Neural progenitor cell (in vitro differentiated cells): Measurements from ENCODE around the gene HMX3. TPM values are rescaled to one million over a fixed set of nuclear protein-coding genes. Genes with fewer than 3 reads are reported as not detected.

Experiments
- DNase-seq: peaks from one replicate; pipeline ENCODE4 v3.0.0-alpha.2; 2016; ENCODE audit warnings: low spot score
- H2AFZ ChIP-seq: fragments of 200-600 bp; sonication (generic); replicated peaks from 2 replicates; pipeline ENCODE4 v1.6.1; 2016; ENCODE audit warnings: antibody characterized with exemption
- H3F3A ChIP-seq: fragments of 200-600 bp; sonication (generic); 2 replicates; pipeline ENCODE4 v1.6.1; 2016; ENCODE audit warnings: antibody characterized with exemption, low read depth
- H3K27ac ChIP-seq: fragments of 200-600 bp; sonication (generic); 2 replicates; pipeline ENCODE4 v1.5.1; 2016; ENCODE audit warnings: mild to moderate bottlenecking
- H3K27me3 ChIP-seq: fragments of 200-600 bp; sonication (generic); 2 replicates; pipeline ENCODE4 v1.6.1; 2016; ENCODE audit warnings: mild to moderate bottlenecking, moderate library complexity
- H3K36me3 ChIP-seq: fragments of 200-600 bp; sonication (generic); 2 replicates; pipeline ENCODE4 v1.5.1; 2016
- H3K4me1 ChIP-seq: fragments of 200-600 bp; sonication (generic); 2 replicates; pipeline ENCODE4 v1.6.1; 2016; ENCODE audit warnings: mixed run types
- H3K4me2 ChIP-seq: fragments of 200-600 bp; sonication (generic); 2 replicates; pipeline ENCODE4 v1.6.1; 2016
- H3K4me3 ChIP-seq: fragments of 200-600 bp; sonication (generic); 2 replicates; pipeline ENCODE4 v1.5.1; 2016
- H3K79me2 ChIP-seq: fragments of 200-600 bp; sonication (generic); 2 replicates; pipeline ENCODE4 v1.6.1; 2016; ENCODE audit warnings: low read depth
- H3K9ac ChIP-seq: fragments of 200-600 bp; sonication (generic); 2 replicates; pipeline ENCODE4 v1.6.1; 2016
- H3K9me3 ChIP-seq: fragments of 200-600 bp; sonication (generic); 2 replicates; pipeline ENCODE4 v1.5.1; 2016; ENCODE audit warnings: low read depth
- H4K20me1 ChIP-seq: fragments of 200-600 bp; sonication (generic); 2 replicates; pipeline ENCODE4 v1.6.1; 2016; ENCODE audit warnings: low read depth
- H3K27ac Mint-ChIP-seq: 3 replicates; pipeline ENCODE4 v1.8.0; 2021; ENCODE audit warnings: mixed read lengths
- H3K27me3 Mint-ChIP-seq: 2 replicates; pipeline ENCODE4 v1.8.0; 2022; ENCODE audit warnings: low read depth, mild to moderate bottlenecking, inconsistent platforms, moderate library complexity, mixed read lengths; ENCODE audit not compliant: insufficient read depth
- H3K36me3 Mint-ChIP-seq: 3 replicates; pipeline ENCODE4 v1.8.0; 2021; ENCODE audit warnings: mixed read lengths
- H3K4me1 Mint-ChIP-seq: 3 replicates; pipeline ENCODE4 v1.8.0; 2021; ENCODE audit warnings: mixed read lengths
- H3K4me3 Mint-ChIP-seq: 3 replicates; pipeline ENCODE4 v1.8.0; 2021; ENCODE audit warnings: mild to moderate bottlenecking, moderate library complexity, mixed read lengths
- H3K9me3 Mint-ChIP-seq: 3 replicates; pipeline ENCODE4 v1.8.0; 2020; ENCODE audit warnings: mixed read lengths
- EZH2 ChIP-seq: fragments of 200-600 bp; sonication (generic); IDR thresholded peaks from 2 replicates; pipeline ENCODE4 v1.6.1; 2017; ENCODE audit warnings: antibody characterized with exemption, mild to moderate bottlenecking, moderate library complexity
- EZH2phosphoT487 ChIP-seq: fragments of 200-600 bp; sonication (generic); IDR thresholded peaks from 2 replicates; pipeline ENCODE4 v1.6.1; 2017; ENCODE audit warnings: antibody characterized with exemption
- total RNA-seq: library from RNA; depleted of rRNA; stranded (reverse); fragments of >200 nt; gene quantifications from 2 replicates; pipeline ENCODE4 v1.2.3, GENCODE V29; 2015; ENCODE audit warnings: low replicate concordance
- TF ChIP-seq, protein P1 (sequence below): fragments of 200-600 bp; sonication (generic); IDR thresholded peaks from 2 replicates; pipeline ENCODE4 v1.5.1; 2017; ENCODE audit warnings: antibody characterized with exemption, mild to moderate bottlenecking

The HMX3 gene
- total RNA-seq, 1 donor from 2014 or later = not detected

DNA sequence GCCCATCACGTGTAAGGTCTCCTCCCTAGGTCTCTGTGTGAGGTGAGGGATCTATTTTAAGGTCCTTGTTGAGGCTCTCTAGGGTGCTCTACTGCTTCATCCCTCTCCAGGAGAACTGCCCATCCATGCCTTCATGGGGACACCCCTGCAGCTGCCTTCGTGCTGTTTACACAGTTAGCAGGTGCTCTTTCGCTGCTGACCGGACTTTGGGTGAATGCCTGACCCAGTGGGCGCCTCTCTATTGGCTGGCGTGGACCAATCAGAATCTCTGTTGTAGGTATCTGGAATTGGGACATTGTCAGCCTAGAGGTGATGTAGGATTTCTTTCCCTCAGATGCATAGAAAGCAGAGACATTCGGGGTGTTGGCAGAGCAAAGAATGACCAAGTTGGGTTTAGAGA lies 38.7 kb upstream of the HMX3 start:
- no peaks in the 10 kb centered on the region for H3K4me1 Mint-ChIP-seq
- peaks cover 8% of the 10 kb centered on the region for H3K27me3 Mint-ChIP-seq
- no peaks in the 10 kb centered on the region for H3K4me1 ChIP-seq
- DNase-seq = no peak
- no peaks in the 10 kb centered on the region for H3K9me3 Mint-ChIP-seq
- no peak overlapping the region for H3K4me2 ChIP-seq
- H3K4me3 Mint-ChIP-seq = no peak overlapping the region
- TF ChIP-seq, protein P1, sequence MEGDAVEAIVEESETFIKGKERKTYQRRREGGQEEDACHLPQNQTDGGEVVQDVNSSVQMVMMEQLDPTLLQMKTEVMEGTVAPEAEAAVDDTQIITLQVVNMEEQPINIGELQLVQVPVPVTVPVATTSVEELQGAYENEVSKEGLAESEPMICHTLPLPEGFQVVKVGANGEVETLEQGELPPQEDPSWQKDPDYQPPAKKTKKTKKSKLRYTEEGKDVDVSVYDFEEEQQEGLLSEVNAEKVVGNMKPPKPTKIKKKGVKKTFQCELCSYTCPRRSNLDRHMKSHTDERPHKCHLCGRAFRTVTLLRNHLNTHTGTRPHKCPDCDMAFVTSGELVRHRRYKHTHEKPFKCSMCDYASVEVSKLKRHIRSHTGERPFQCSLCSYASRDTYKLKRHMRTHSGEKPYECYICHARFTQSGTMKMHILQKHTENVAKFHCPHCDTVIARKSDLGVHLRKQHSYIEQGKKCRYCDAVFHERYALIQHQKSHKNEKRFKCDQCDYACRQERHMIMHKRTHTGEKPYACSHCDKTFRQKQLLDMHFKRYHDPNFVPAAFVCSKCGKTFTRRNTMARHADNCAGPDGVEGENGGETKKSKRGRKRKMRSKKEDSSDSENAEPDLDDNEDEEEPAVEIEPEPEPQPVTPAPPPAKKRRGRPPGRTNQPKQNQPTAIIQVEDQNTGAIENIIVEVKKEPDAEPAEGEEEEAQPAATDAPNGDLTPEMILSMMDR = no peak
- no peak for TF ChIP-seq EZH2
- TF ChIP-seq EZH2phosphoT487 = no peak
- H3K27me3 ChIP-seq = no peaks in the 10 kb centered on the region
- H3K9me3 ChIP-seq = no peaks in the 10 kb centered on the region
- H2AFZ ChIP-seq = no peak overlapping the region
- H3K9ac ChIP-seq = no peak overlapping the region
- H3F3A ChIP-seq = no peaks in the 10 kb centered on the region
- H3K27ac ChIP-seq = no peak overlapping the region
- no peaks in the 10 kb centered on the region for H3K79me2 ChIP-seq
- H3K4me3 ChIP-seq = no peak overlapping the region
- no peaks in the 10 kb centered on the region for H3K36me3 ChIP-seq
- no peaks in the 10 kb centered on the region for H4K20me1 ChIP-seq
- no peaks in the 10 kb centered on the region for H3K36me3 Mint-ChIP-seq
- no peak overlapping the region for H3K27ac Mint-ChIP-seq

DNA sequence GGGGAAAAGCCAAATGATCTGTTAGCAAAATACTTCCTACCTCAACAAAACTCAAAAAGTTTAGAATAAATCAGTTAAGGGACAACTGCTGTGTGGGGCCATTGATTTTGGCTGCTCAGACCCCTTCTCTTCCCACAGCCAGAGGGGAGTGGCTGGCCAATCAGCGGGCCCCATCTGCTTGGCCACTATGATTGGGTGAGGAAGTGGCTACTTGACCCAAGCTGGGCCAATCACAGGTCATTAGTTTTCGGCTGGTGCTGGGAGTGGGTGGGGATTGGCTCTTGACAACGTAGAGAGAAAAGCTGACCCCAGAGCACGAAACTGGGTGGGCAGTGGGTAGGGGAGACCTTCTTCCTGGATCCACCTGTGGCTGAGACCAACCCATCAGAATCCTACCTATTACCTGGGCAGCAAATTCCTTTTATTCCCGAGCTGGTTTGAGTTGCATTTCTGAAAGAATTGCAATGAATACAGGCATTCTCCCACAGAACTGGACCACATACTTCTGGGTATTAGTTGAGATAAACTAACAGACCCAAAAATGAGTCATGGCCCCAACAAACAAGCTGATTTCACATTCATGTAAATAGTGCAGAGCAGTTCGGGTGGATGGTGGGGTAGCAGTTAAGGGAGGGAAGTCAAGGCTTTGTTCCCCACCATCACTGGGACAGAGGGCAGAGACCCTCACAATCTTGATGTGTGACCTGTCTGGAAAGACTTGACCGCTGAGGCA lies 35.6 kb upstream of the HMX3 start:
- Histone ChIP-seq H3K27ac (no peak overlapping the region), H3K4me3 (no peak overlapping the region), H3K36me3 (no peaks in the 10 kb centered on the region), H3K27me3 (no peaks in the 10 kb centered on the region), H3K4me2 (no peak overlapping the region), H3K9ac (no peak overlapping the region), H3K4me1 (no peaks in the 10 kb centered on the region), H3F3A (no peaks in the 10 kb centered on the region), H3K9me3 (no peaks in the 10 kb centered on the region), H4K20me1 (no peaks in the 10 kb centered on the region), H2AFZ (no peak overlapping the region), H3K79me2 (no peaks in the 10 kb centered on the region)
- Mint-ChIP-seq H3K36me3 (no peaks in the 10 kb centered on the region), H3K4me1 (no peaks in the 10 kb centered on the region), H3K27me3 (peaks cover 5% of the 10 kb centered on the region), H3K4me3 (no peak overlapping the region), H3K9me3 (no peaks in the 10 kb centered on the region), H3K27ac (no peak overlapping the region)
- TF ChIP-seq EZH2phosphoT487 (no peak), EZH2 (no peak)
- TF ChIP-seq, protein P1 = no peak
- no peak for DNase-seq

- Histone ChIP-seq H2AFZ (no peak overlapping the region), H3F3A (no peaks in the 10 kb centered on the region), H3K9me3 (no peaks in the 10 kb centered on the region), H3K4me2 (no peak overlapping the region), H3K9ac (no peak overlapping the region), H3K4me1 (no peaks in the 10 kb centered on the region), H3K4me3 (no peak overlapping the region), H3K27ac (no peak overlapping the region), H3K27me3 (no peaks in the 10 kb centered on the region), H3K36me3 (no peaks in the 10 kb centered on the region), H4K20me1 (no peaks in the 10 kb centered on the region), H3K79me2 (no peaks in the 10 kb centered on the region)
- H3K9me3 Mint-ChIP-seq = no peaks in the 10 kb centered on the region
- H3K27me3 Mint-ChIP-seq = peaks cover 8% of the 10 kb centered on the region
- no peak for DNase-seq
- no peaks in the 10 kb centered on the region for H3K4me1 Mint-ChIP-seq
- no peak for TF ChIP-seq EZH2
- TF ChIP-seq EZH2phosphoT487 = no peak
- TF ChIP-seq, protein P1 = no peak
- H3K36me3 Mint-ChIP-seq = no peaks in the 10 kb centered on the region
- H3K27ac Mint-ChIP-seq = no peak overlapping the region
- H3K4me3 Mint-ChIP-seq = no peak overlapping the region
Measured at GRCh38 chr10:123101872-123102271, 33.9 kb upstream of the HMX3 start.
